Measurements from ENCODE around the gene SIGMAR1. TPM values are rescaled to one million over a fixed set of nuclear protein-coding genes. Genes with fewer than 3 reads are reported as not detected.

SIGMAR1 gene
- total RNA-seq, 4 donors from 2014 or later: 34.1 to 86.7 (median 68.7) TPM

- TF ChIP-seq, protein P1, sequence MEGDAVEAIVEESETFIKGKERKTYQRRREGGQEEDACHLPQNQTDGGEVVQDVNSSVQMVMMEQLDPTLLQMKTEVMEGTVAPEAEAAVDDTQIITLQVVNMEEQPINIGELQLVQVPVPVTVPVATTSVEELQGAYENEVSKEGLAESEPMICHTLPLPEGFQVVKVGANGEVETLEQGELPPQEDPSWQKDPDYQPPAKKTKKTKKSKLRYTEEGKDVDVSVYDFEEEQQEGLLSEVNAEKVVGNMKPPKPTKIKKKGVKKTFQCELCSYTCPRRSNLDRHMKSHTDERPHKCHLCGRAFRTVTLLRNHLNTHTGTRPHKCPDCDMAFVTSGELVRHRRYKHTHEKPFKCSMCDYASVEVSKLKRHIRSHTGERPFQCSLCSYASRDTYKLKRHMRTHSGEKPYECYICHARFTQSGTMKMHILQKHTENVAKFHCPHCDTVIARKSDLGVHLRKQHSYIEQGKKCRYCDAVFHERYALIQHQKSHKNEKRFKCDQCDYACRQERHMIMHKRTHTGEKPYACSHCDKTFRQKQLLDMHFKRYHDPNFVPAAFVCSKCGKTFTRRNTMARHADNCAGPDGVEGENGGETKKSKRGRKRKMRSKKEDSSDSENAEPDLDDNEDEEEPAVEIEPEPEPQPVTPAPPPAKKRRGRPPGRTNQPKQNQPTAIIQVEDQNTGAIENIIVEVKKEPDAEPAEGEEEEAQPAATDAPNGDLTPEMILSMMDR (IDR thresholded peaks at IDR 0.05; ENCODE audit: low read depth): no peak
Measured at GRCh38 chr9:34588671-34589635, 48.6 kb downstream of the SIGMAR1 start.

GRCh38 chr9:34587271-34587670, 50.3 kb downstream of the SIGMAR1 start:
- TF ChIP-seq, protein P1 (IDR thresholded peaks at IDR 0.05; ENCODE audit: low read depth): no peak

GRCh38 chr9:34585946-34586669, 51.5 kb downstream of the SIGMAR1 start:
- TF ChIP-seq, protein P1 (IDR thresholded peaks at IDR 0.05; ENCODE audit: low read depth): no peak

DNA sequence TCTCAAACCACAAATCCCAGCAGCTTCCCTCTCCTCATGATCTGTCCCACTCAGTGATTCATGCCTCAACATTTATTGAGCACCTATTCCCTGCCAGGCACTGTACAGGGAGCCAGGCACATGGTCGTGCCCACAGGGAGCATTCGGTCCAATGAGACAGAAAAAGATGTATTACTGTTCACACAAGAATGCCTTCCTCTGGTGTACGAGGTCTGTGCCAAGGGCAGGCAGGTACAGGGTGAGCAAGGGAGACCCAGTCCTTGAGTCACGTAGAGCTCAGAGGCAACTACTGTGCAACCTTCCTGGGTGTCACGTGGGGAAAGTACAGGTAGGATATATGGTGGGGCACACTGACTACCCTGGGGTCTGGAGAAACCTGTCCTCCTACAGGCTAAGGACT, 52.6 kb downstream of the SIGMAR1 start:
- TF ChIP-seq, protein P1 (IDR thresholded peaks at IDR 0.05; ENCODE audit: low read depth): no peak

Small RNA genes within 50 kb of the gene (small RNA-seq; reads per million reads assigned to genes)
- gene CCL27: not detected

Other genes with a start within 250 kb of the SIGMAR1 start
- gene FAM219A, start 179.2 kb downstream of the SIGMAR1 start, total RNA-seq: 10 to 100 TPM in 1 of 4 donors, 1 to 10 TPM in 3; 5.1 to 13.9 (median 7.9) TPM
- gene DNAI1, start 179.0 kb downstream of the SIGMAR1 start, total RNA-seq: under 1 TPM in 1 of 4 donors, not detected in 3; 0.51 TPM
- 1 to 10 TPM in 2 of 4 donors, not detected in 2; 1.5 to 1.9 TPM for gene ENHO, start 114.8 kb downstream of the SIGMAR1 start, total RNA-seq
- gene CNTFR, start 48.1 kb downstream of the SIGMAR1 start, total RNA-seq: 100 to 1,000 TPM in 1 of 4 donors, 10 to 100 TPM in 3; 17.5 to 130 (median 49.1) TPM
- 10 to 100 TPM; 18.4 to 27.3 (median 22.4) TPM for gene RPP25L, start 25.7 kb downstream of the SIGMAR1 start, total RNA-seq
- gene DCTN3, start 17.3 kb downstream of the SIGMAR1 start, total RNA-seq: 10 to 100 TPM; 41.4 to 57.5 (median 51.7) TPM
- not detected for gene ARID3C, start 8.7 kb downstream of the SIGMAR1 start, total RNA-seq
- 10 to 100 TPM; 22.9 to 41.1 (median 30.2) TPM for gene GALT, start 8.9 kb upstream of the SIGMAR1 start, total RNA-seq
- gene IL11RA, start 14.4 kb upstream of the SIGMAR1 start, total RNA-seq: 10 to 100 TPM; 10.4 to 24.9 (median 20.3) TPM
- gene CCL27, start 24.9 kb upstream of the SIGMAR1 start, total RNA-seq: not detected
- 1 to 10 TPM in 2 of 4 donors, under 1 TPM in 1, not detected in 1; 0.85 to 5.8 (median 4.8) TPM for gene CCL19, start 53.5 kb upstream of the SIGMAR1 start, total RNA-seq
- 1 to 10 TPM; 1.4 to 9.5 (median 3.1) TPM for gene CCL21, start 72.3 kb upstream of the SIGMAR1 start, total RNA-seq

Data from subcutaneous adipose tissue (tissue), 4 donors.